GM12878 (cell line): ENCODE data around the gene FAM98C. TPM values are rescaled to one million over a fixed set of nuclear protein-coding genes. Genes with fewer than 3 reads are reported as not detected.

Experiments used
- BHLHE40 ChIP-seq, 2 experiments: fragments of 450-650 bp in 1 of 2; IDR thresholded peaks; 2 replicates each; pipeline ENCODE4 v1.6.1; 2011 to 2017; ENCODE audit warnings: low read depth in 2 of 2, borderline replicate concordance in 1 of 2, improper control_type of control experiment in 1 of 2, low read length in 1 of 2, mild to moderate bottlenecking in 1 of 2
- CTCF ChIP-seq, 3 experiments: IDR thresholded peaks in 2 of 3; conservative IDR thresholded peaks in 1 of 3; 2 replicates each; pipeline ENCODE4 v1.5.1; 2011; ENCODE audit warnings: low read depth in 3 of 3, low read length in 3 of 3, mild to moderate bottlenecking in 3 of 3, control low read depth in 2 of 3, moderate library complexity in 2 of 3, inconsistent platforms in 1 of 3, mixed read lengths in 1 of 3; ENCODE audit not compliant: control insufficient read depth in 2 of 3, insufficient read depth in 1 of 3; ENCODE audit errors: extremely low read depth in 1 of 3
- MTA3 ChIP-seq: IDR thresholded peaks from 2 replicates; pipeline ENCODE4 v1.6.1; 2012; ENCODE audit warnings: low read length, inconsistent platforms, borderline replicate concordance
- ZNF207 ChIP-seq: fragments of 450-650 bp; IDR thresholded peaks from 2 replicates; pipeline ENCODE4 v1.6.1; 2014; ENCODE audit warnings: antibody characterized with exemption, mild to moderate bottlenecking, borderline replicate concordance
- polyA plus RNA-seq, 11 experiments: library from polyadenylated mRNA; depleted of rRNA in 4 of 11; unstranded in 6 of 11; stranded (reverse) in 5 of 11; fragments of >200 nt; fragmentation: Nextera tagmentation in 4 of 11; fragmentation: Illumina TruSeq in 1 of 11; extraction: Ambion mirVana in 4 of 11; extraction: Trizol in 1 of 11; gene quantifications; 1 replicate in 1 of 11; 2 replicates in 10 of 11; pipeline versions ENCODE4 v1.2.1 to v1.2.3, GENCODE V29; 2011 to 2016; ENCODE audit warnings: inconsistent platforms in 2 of 11, missing spikeins in 2 of 11, low read depth in 1 of 11
- total RNA-seq, 4 experiments: library from RNA; depleted of rRNA in 3 of 4; stranded (reverse); fragments of >200 nt in 3 of 4; fragmentation: Illumina TruSeq in 1 of 4; extraction: Trizol in 1 of 4; gene quantifications; 2 replicates each; pipeline versions ENCODE4 v1.2.1 to v1.2.3, GENCODE V29; 2013 to 2021
- TF ChIP-seq, protein P1 (sequence below): fragments of 450-650 bp; formaldehyde crosslinking; IDR thresholded peaks from 2 replicates; pipeline ENCODE4 v1.4.0; 2020; ENCODE audit warnings: mild to moderate bottlenecking, moderate library complexity

Gene FAM98C
- total and polyA plus RNA-seq, 10 of the 15 experiments (the other 5 are each of a cell fraction or from before 2014, with no cell fraction given), result 1.4 to 17.2 (median 9.5) TPM

GRCh38 chr19:38417544-38418506, 14.9 kb downstream of the FAM98C start (continued):
- TF ChIP-seq, protein P1, sequence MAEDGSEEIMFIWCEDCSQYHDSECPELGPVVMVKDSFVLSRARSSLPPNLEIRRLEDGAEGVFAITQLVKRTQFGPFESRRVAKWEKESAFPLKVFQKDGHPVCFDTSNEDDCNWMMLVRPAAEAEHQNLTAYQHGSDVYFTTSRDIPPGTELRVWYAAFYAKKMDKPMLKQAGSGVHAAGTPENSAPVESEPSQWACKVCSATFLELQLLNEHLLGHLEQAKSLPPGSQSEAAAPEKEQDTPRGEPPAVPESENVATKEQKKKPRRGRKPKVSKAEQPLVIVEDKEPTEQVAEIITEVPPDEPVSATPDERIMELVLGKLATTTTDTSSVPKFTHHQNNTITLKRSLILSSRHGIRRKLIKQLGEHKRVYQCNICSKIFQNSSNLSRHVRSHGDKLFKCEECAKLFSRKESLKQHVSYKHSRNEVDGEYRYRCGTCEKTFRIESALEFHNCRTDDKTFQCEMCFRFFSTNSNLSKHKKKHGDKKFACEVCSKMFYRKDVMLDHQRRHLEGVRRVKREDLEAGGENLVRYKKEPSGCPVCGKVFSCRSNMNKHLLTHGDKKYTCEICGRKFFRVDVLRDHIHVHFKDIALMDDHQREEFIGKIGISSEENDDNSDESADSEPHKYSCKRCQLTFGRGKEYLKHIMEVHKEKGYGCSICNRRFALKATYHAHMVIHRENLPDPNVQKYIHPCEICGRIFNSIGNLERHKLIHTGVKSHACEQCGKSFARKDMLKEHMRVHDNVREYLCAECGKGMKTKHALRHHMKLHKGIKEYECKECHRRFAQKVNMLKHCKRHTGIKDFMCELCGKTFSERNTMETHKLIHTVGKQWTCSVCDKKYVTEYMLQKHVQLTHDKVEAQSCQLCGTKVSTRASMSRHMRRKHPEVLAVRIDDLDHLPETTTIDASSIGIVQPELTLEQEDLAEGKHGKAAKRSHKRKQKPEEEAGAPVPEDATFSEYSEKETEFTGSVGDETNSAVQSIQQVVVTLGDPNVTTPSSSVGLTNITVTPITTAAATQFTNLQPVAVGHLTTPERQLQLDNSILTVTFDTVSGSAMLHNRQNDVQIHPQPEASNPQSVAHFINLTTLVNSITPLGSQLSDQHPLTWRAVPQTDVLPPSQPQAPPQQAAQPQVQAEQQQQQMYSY (CRISPR knock-in tag), result no peak
- TF ChIP-seq ZNF207 (no peak), MTA3 (no peak), CTCF (IDR thresholded peaks at IDR 0.05 in 2 of 3, conservative IDR thresholded peaks at IDR 0.05 in 1 of 3; ENCODE audit: control insufficient read depth in 2 of 3, extremely low read depth in 1 of 3, insufficient read depth in 1 of 3, low read depth in 3 of 3, low read length in 3 of 3) (peak in 1 of 3 experiments; percentile 1; a peak in 1 of 6 replicates), BHLHE40 (IDR thresholded peaks at IDR 0.05; ENCODE audit: borderline replicate concordance in 1 of 2, low read depth in 2 of 2, low read length in 1 of 2) (0 out of 4 replicates have a peak, but pooled peaks of 1 of the 2 experiments have one; percentile 6)
